ENCODE results near the gene PSMD2.

GRCh38 chr3:184260724-184261269 lies 38.2 kb upstream of the PSMD2 start:
- TF ChIP-seq CTCF (conservative IDR thresholded peaks at IDR 0.05) (no peak), ZFX (IDR thresholded peaks at IDR 0.05) (no peak)

Data from C4-2B (cell line).